Trophoblast cell (in vitro differentiated cells and primary cell): Measurements from ENCODE around the gene EML1.

Experiments used
- DNase-seq, 2 donors: peaks; one replicate each; pipeline ENCODE4 v3.0.0-alpha.2; 2016
- H2AFZ ChIP-seq: 2 replicates; pipeline ENCODE4 v1.6.1; 2013; ENCODE audit warnings: low read length, moderate library complexity, mild to moderate bottlenecking; ENCODE audit not compliant: insufficient read depth, poor library complexity
- H2AK5ac ChIP-seq: 2 replicates; pipeline ENCODE4 v1.6.1; 2013; ENCODE audit warnings: mild to moderate bottlenecking, low read length
- H2BK120ac ChIP-seq: 2 replicates; pipeline ENCODE4 v1.6.1; 2013; ENCODE audit warnings: low read length, mild to moderate bottlenecking, moderate library complexity; ENCODE audit not compliant: insufficient read depth, poor library complexity
- H2BK12ac ChIP-seq: 2 replicates; pipeline ENCODE4 v1.6.1; 2013; ENCODE audit warnings: mild to moderate bottlenecking, low read length, moderate library complexity
- H2BK5ac ChIP-seq: 2 replicates; pipeline ENCODE4 v1.6.1; 2013; ENCODE audit warnings: low read length, low read depth, moderate library complexity, mild to moderate bottlenecking; ENCODE audit not compliant: poor library complexity
- H3K14ac ChIP-seq: 2 replicates; pipeline ENCODE4 v1.6.1; 2013; ENCODE audit warnings: mild to moderate bottlenecking, low read length
- H3K18ac ChIP-seq: 2 replicates; pipeline ENCODE4 v1.6.1; 2013; ENCODE audit warnings: mild to moderate bottlenecking, low read length
- H3K23ac ChIP-seq: 2 replicates; pipeline ENCODE4 v1.6.1; 2013; ENCODE audit warnings: low read length
- H3K27ac ChIP-seq: 2 replicates; pipeline ENCODE4 v1.5.1; 2013; ENCODE audit warnings: low read depth, mild to moderate bottlenecking, inconsistent platforms, low read length, moderate library complexity
- H3K27me3 ChIP-seq: 2 replicates; pipeline ENCODE4 v1.6.1; 2013; ENCODE audit warnings: inconsistent platforms, mild to moderate bottlenecking, low read length, moderate library complexity; ENCODE audit not compliant: insufficient read depth
- H3K36me3 ChIP-seq, 2 experiments: 1 replicate in 1 of 2; 2 replicates in 1 of 2; pipeline ENCODE4 v1.6.1; 2013; ENCODE audit warnings: low read length in 2 of 2, mild to moderate bottlenecking in 2 of 2, moderate library complexity in 1 of 2; ENCODE audit not compliant: insufficient read depth in 2 of 2, control insufficient read depth in 1 of 2
- H3K4ac ChIP-seq: 2 replicates; pipeline ENCODE4 v1.6.1; 2013; ENCODE audit warnings: low read depth, mild to moderate bottlenecking, low read length, moderate library complexity
- H3K4me1 ChIP-seq, 2 experiments: 1 replicate in 1 of 2; 2 replicates in 1 of 2; pipeline ENCODE4 v1.6.1; 2013; ENCODE audit warnings: low read length in 2 of 2, mild to moderate bottlenecking in 2 of 2, moderate library complexity in 1 of 2; ENCODE audit not compliant: insufficient read depth in 2 of 2, control insufficient read depth in 1 of 2
- H3K4me2 ChIP-seq: 2 replicates; pipeline ENCODE4 v1.6.1; 2013; ENCODE audit warnings: inconsistent platforms, mild to moderate bottlenecking, low read length, moderate library complexity
- H3K4me3 ChIP-seq: 2 replicates; pipeline ENCODE4 v1.5.1; 2013; ENCODE audit warnings: mild to moderate bottlenecking, low read depth, low read length, inconsistent platforms
- H3K79me1 ChIP-seq: one replicate; pipeline ENCODE4 v1.6.1; 2013; ENCODE audit warnings: low read length
- H3K79me2 ChIP-seq: 2 replicates; pipeline ENCODE4 v1.6.1; 2013; ENCODE audit warnings: low read length, mild to moderate bottlenecking; ENCODE audit not compliant: control insufficient read depth, insufficient read depth, poor library complexity
- H3K9ac ChIP-seq: 2 replicates; pipeline ENCODE4 v1.6.1; 2013; ENCODE audit warnings: mild to moderate bottlenecking, low read length
- H3K9me3 ChIP-seq: 2 replicates; pipeline ENCODE4 v1.6.1; 2013; ENCODE audit warnings: low read depth, mild to moderate bottlenecking, control low read depth, inconsistent platforms, low read length; ENCODE audit not compliant: insufficient read depth
- H4K12ac ChIP-seq: 2 replicates; pipeline ENCODE4 v1.6.1; 2013; ENCODE audit warnings: low read depth, mild to moderate bottlenecking, low read length, moderate library complexity
- H4K8ac ChIP-seq: 2 replicates; pipeline ENCODE4 v1.6.1; 2013; ENCODE audit warnings: low read depth, mild to moderate bottlenecking, low read length, moderate library complexity
- H4K91ac ChIP-seq: one replicate; pipeline ENCODE4 v1.6.1; 2013; ENCODE audit warnings: low read depth, mild to moderate bottlenecking, low read length, moderate library complexity
- WGBS: extraction: QIAGEN DNeasy Blood & Tissue Kit; methylation state at CpG from one replicate; pipeline ENCODE4 v1.1.7; 2013; ENCODE audit warnings: missing lambda C conversion rate; ENCODE audit not compliant: insufficient read length, insufficient coverage; ENCODE audit errors: extremely low coverage; 5-methylcytosine and 5-hydroxymethylcytosine counted together

The EML1 gene

GRCh38 chr14:99749763-99750715 is 43.2 kb upstream of the EML1 start:
- no peak overlapping the region for H4K12ac ChIP-seq
- H4K91ac ChIP-seq: no peak overlapping the region
- no peak overlapping the region for H3K27ac ChIP-seq
- H2BK12ac ChIP-seq: no peak overlapping the region
- H2AK5ac ChIP-seq: no peak overlapping the region
- DNase-seq: no peak
- H2BK120ac ChIP-seq: no peak overlapping the region
- H3K4me2 ChIP-seq: no peak overlapping the region
- H3K36me3 ChIP-seq: no peaks in the 10 kb centered on the region
- H2AFZ ChIP-seq: peak overlapping the region; percentile 39
- H3K9me3 ChIP-seq: no peaks in the 10 kb centered on the region
- peaks cover 3% of the 10 kb centered on the region for H3K79me1 ChIP-seq
- H3K79me2 ChIP-seq: no peaks in the 10 kb centered on the region
- no peak overlapping the region for H2BK5ac ChIP-seq
- no CpG with 5 or more reads among the region's 23 CpGs for WGBS
- H3K4ac ChIP-seq: no peak overlapping the region
- H3K27me3 ChIP-seq: no peaks in the 10 kb centered on the region
- H3K4me1 ChIP-seq: peaks cover 12 to 18% of the 10 kb centered on the region in 2 experiments
- no peak overlapping the region for H3K23ac ChIP-seq
- H3K9ac ChIP-seq: no peak overlapping the region
- H3K14ac ChIP-seq: no peak overlapping the region
- no peak overlapping the region for H4K8ac ChIP-seq
- H3K18ac ChIP-seq: no peak overlapping the region
- H3K4me3 ChIP-seq: no peak overlapping the region

DNA sequence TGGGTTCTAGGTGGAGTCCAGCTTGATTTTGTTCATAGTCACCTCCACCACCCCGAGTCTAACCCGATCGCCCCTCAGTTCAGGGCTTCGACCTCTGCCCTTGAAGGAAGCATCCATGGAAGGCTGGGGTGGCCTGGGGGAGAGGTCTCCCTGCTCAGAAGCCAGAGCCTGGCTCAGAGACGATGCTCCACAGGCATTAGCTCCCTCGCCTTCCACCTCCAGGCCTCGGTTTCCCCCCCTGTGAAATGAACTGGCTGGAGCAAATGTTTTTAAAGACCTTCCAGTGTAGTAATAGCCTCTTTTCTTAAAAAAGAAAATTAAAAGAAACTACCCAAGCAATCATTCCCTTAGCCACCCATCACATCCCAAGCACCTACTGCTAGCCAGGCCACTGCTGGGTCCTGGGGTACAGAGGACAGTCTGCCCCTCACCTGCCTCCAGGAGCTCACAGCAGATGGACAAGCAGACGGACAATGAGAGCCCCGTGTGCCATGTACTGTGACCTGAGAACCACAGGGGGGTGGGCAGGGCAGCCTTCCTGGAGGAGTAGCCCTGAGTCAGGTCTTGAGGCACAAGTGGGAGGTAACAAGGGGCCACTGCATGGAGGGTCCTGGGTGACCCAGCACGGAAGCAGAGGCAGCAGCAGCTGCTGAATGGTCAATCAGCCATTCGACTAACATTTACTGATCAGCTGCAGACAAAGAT is 42.3 kb upstream of the EML1 start:
- Histone ChIP-seq H3K79me1 (peaks cover 3% of the 10 kb centered on the region), H3K9me3 (no peaks in the 10 kb centered on the region)
- WGBS: no CpG with 5 or more reads among the region's 11 CpGs

DNA sequence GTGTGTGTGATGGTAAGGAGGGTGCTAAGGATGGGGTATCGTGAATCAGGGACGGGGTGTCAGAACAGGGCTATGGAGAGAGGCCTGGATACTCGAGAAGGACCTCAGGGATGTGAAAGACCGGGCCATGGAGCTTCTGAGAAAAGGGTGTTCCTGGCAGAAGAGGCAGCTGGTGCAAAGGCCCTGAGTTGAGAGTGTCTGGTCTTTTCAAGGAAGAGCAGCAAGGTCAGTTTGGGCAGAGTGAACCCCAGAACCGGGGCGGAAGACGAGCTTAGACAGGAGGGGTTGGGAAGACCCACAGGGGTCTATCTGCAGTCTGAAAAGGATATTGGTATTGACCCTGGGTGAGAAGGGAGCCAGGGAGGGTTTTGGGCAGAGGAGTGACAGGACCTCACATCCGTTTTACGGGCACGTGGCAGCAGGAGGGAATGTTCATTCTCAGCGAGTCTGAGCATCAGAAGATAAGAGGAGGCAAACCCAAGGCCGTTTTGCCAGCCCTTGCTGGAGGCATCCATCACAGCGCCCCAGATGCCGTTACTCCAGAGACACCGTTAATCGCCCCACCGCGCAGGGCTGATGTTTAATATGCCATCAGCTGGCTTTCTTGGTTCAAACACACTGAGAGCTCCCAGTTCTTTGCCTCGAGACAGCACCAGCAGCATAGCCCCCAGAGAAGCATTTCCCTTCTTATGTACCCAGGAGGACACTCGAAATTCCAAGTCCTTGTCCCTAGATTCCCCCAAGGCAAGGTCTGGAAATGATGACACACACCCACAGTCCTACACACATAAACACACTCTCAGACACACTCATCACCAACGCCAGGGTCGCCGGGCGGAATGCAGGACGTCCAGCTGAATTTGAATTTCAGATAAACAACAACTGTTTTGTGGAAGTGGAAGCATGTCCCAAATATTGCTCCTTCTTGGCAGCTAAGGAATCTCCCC is 41.4 kb upstream of the EML1 start:
- Histone ChIP-seq H2AFZ (no peak overlapping the region), H2BK5ac (no peak overlapping the region), H3K27me3 (no peaks in the 10 kb centered on the region), H4K91ac (no peak overlapping the region), H4K8ac (no peak overlapping the region), H2BK120ac (no peak overlapping the region), H3K4me2 (peak overlapping the region; percentile 34), H3K36me3 (no peaks in the 10 kb centered on the region), H3K79me1 (peaks cover 3% of the 10 kb centered on the region), H2AK5ac (no peak overlapping the region), H3K14ac (no peak overlapping the region), H3K79me2 (no peaks in the 10 kb centered on the region), H3K23ac (no peak overlapping the region), H3K4me1 (peaks cover 12 to 18% of the 10 kb centered on the region in 2 experiments), H4K12ac (no peak overlapping the region), H3K18ac (no peak overlapping the region), H3K9ac (no peak overlapping the region), H3K4ac (no peak overlapping the region), H3K4me3 (no peak overlapping the region), H2BK12ac (no peak overlapping the region), H3K27ac (no peak overlapping the region), H3K9me3 (no peaks in the 10 kb centered on the region)
- WGBS: no CpG with 5 or more reads among the region's 25 CpGs
- peak in 1 of 2 donors; percentile 17 for DNase-seq

More for the DNA sequence above, 42.3 kb upstream of the EML1 start:
- Histone ChIP-seq H2BK12ac (no peak overlapping the region), H2AK5ac (no peak overlapping the region), H3K4me3 (no peak overlapping the region), H3K27ac (no peak overlapping the region), H3K36me3 (no peaks in the 10 kb centered on the region), H3K18ac (no peak overlapping the region), H2BK5ac (no peak overlapping the region), H3K14ac (no peak overlapping the region), H4K12ac (no peak overlapping the region), H2BK120ac (no peak overlapping the region), H3K4me2 (no peak overlapping the region), H2AFZ (no peak overlapping the region), H4K91ac (no peak overlapping the region), H3K27me3 (no peaks in the 10 kb centered on the region), H3K23ac (no peak overlapping the region), H3K4me1 (peaks cover 12 to 18% of the 10 kb centered on the region in 2 experiments), H3K4ac (no peak overlapping the region), H3K9ac (no peak overlapping the region), H3K79me2 (no peaks in the 10 kb centered on the region), H4K8ac (no peak overlapping the region)
- no peak for DNase-seq
